H1 (cell line): Measurements from ENCODE around the gene TTL. TPM values are rescaled to one million over a fixed set of nuclear protein-coding genes. Genes with fewer than 3 reads are reported as not detected.

Experiments
- CTCF ChIA-PET: fragments of 300-600 bp; sonication (Branson Sonifier 250); formaldehyde crosslinking; loops from one replicate; lab custom pipeline; 2021; ENCODE audit not compliant: partially characterized antibody; lab: Charles Lee
- POLR2A ChIA-PET: fragments of 300-600 bp; sonication (Branson Sonifier 250); formaldehyde crosslinking; loops from one replicate; lab custom pipeline; 2021; ENCODE audit warnings: inconsistent platforms; ENCODE audit not compliant: partially characterized antibody; lab: Charles Lee
- DNase-seq, 2 experiments: peaks; one replicate each; pipeline versions ENCODE4 v3.0.0 to v3.0.0-alpha.2; 2010 to 2022; ENCODE audit warnings: low spot score in 2 of 2, low read depth in 1 of 2, mixed read lengths in 1 of 2
- FAIRE-seq: peaks from 2 replicates; lab custom pipeline; 2011; peaks lifted over from hg19 to GRCh38; lab: Jason Lieb, UNC
- H2AFZ ChIP-seq: 2 replicates; pipeline ENCODE4 v1.8.1; 2012; ENCODE audit warnings: low read length, inconsistent platforms
- H2AK5ac ChIP-seq: 2 replicates; pipeline ENCODE4 v1.6.1; 2013; ENCODE audit warnings: low read depth, low read length
- H2BK120ac ChIP-seq: replicated peaks from 2 replicates; pipeline ENCODE3; 2013; ENCODE audit warnings: low read depth, low read length, inconsistent platforms
- H2BK12ac ChIP-seq: 2 replicates; pipeline ENCODE4 v1.6.1; 2013; ENCODE audit warnings: low read depth, low read length
- H2BK15ac ChIP-seq: 2 replicates; pipeline ENCODE4 v1.6.1; 2013; ENCODE audit warnings: low read length
- H2BK20ac ChIP-seq: 2 replicates; pipeline ENCODE4 v1.6.1; 2013; ENCODE audit warnings: low read length
- H2BK5ac ChIP-seq: 2 replicates; pipeline ENCODE4 v1.6.1; 2013; ENCODE audit warnings: low read depth, low read length
- H3K14ac ChIP-seq: 2 replicates; pipeline ENCODE4 v1.6.1; 2013; ENCODE audit warnings: inconsistent platforms; ENCODE audit not compliant: insufficient read length
- H3K18ac ChIP-seq: 2 replicates; pipeline ENCODE4 v1.6.1; 2013; ENCODE audit warnings: low read length; ENCODE audit errors: extremely low read depth
- H3K23ac ChIP-seq: 2 replicates; pipeline ENCODE4 v1.6.1; 2013; ENCODE audit warnings: inconsistent platforms; ENCODE audit not compliant: insufficient read length
- H3K23me2 ChIP-seq: 2 replicates; pipeline ENCODE4 v1.6.1; 2013; ENCODE audit warnings: low read depth, low read length
- H3K27ac ChIP-seq: 2 replicates; pipeline ENCODE4 v1.6.1; 2011; ENCODE audit warnings: low read depth, low read length, inconsistent platforms
- H3K27me3 ChIP-seq, 4 experiments: replicated peaks in 1 of 4; 1 replicate in 1 of 4; 2 replicates in 3 of 4; pipeline versions ENCODE4 v1.6.1 to v1.8.1; 2011 to 2013; ENCODE audit warnings: low read length in 3 of 4, mild to moderate bottlenecking in 3 of 4, inconsistent platforms in 2 of 4, mixed read lengths in 2 of 4, moderate library complexity in 1 of 4; ENCODE audit not compliant: control insufficient read depth in 3 of 4, insufficient read depth in 3 of 4; ENCODE audit errors: extremely low read depth in 1 of 4
- H3K36me3 ChIP-seq, 4 experiments: 2 replicates each; pipeline versions ENCODE4 v1.6.1 to v1.8.1; 2011 to 2013; ENCODE audit warnings: mild to moderate bottlenecking in 4 of 4, low read length in 3 of 4, moderate library complexity in 2 of 4, control low read depth in 1 of 4, inconsistent platforms in 1 of 4; ENCODE audit not compliant: insufficient read depth in 4 of 4, control insufficient read depth in 2 of 4
- H3K4ac ChIP-seq: replicated peaks from 2 replicates; pipeline ENCODE3; 2013; ENCODE audit warnings: low read length, low read depth, mixed read lengths, inconsistent platforms; ENCODE audit not compliant: insufficient read length
- H3K4me1 ChIP-seq, 4 experiments: replicated peaks in 1 of 4; 1 replicate in 1 of 4; 2 replicates in 3 of 4; pipeline versions ENCODE4 v1.6.1 to v1.8.1; 2011 to 2013; ENCODE audit warnings: low read length in 3 of 4, inconsistent platforms in 2 of 4, mixed read lengths in 1 of 4; ENCODE audit not compliant: insufficient read depth in 4 of 4, control insufficient read depth in 3 of 4
- H3K4me2 ChIP-seq, 2 experiments: 2 replicates each; pipeline versions ENCODE4 v1.6.1 to v1.8.1; 2011 to 2013; ENCODE audit warnings: low read depth in 2 of 2, low read length in 2 of 2, control low read depth in 1 of 2, inconsistent platforms in 1 of 2, mild to moderate bottlenecking in 1 of 2; ENCODE audit not compliant: insufficient read depth in 1 of 2
- H3K4me3 ChIP-seq, 4 experiments: fragments of 200-600, 300-600 bp in 1 of 4; sonication (generic), shearing (Covaris generic), sonication (Bioruptor Twin) in 1 of 4; 2 replicates each; pipeline versions ENCODE4 v1.5.1 to v1.8.1; 2011 to 2016; ENCODE audit warnings: low read length in 4 of 4, low read depth in 3 of 4, control low read depth in 2 of 4, inconsistent platforms in 2 of 4, mild to moderate bottlenecking in 2 of 4, mixed read lengths in 1 of 4, moderate library complexity in 1 of 4; ENCODE audit not compliant: insufficient read depth in 2 of 4; ENCODE audit errors: extremely low read depth in 1 of 4
- H3K56ac ChIP-seq: replicated peaks from 2 replicates; pipeline ENCODE3; 2013; ENCODE audit warnings: low read depth, mild to moderate bottlenecking, mixed read lengths, low read length, inconsistent platforms; ENCODE audit not compliant: insufficient read length
- H3K79me1 ChIP-seq: 2 replicates; pipeline ENCODE4 v1.6.1; 2013; ENCODE audit warnings: low read depth, low read length, control low read depth
- H3K79me2 ChIP-seq, 2 experiments: 2 replicates each; pipeline versions ENCODE4 v1.6.1 to v1.8.1; 2012 to 2013; ENCODE audit warnings: low read length in 2 of 2, mild to moderate bottlenecking in 2 of 2, inconsistent platforms in 1 of 2; ENCODE audit not compliant: insufficient read depth in 2 of 2, control insufficient read depth in 1 of 2
- H3K9ac ChIP-seq, 4 experiments: replicated peaks in 1 of 4; 1 replicate in 1 of 4; 2 replicates in 3 of 4; pipeline versions ENCODE4 v1.6.1 to v1.8.1; 2011 to 2013; ENCODE audit warnings: low read depth in 3 of 4, low read length in 3 of 4, control low read depth in 2 of 4, mild to moderate bottlenecking in 2 of 4, moderate library complexity in 2 of 4, inconsistent platforms in 1 of 4; ENCODE audit errors: extremely low read depth in 1 of 4
- H3K9me3 ChIP-seq, 2 experiments: 2 replicates each; pipeline versions ENCODE4 v1.6.1 to v1.8.1; 2012 to 2013; ENCODE audit warnings: mild to moderate bottlenecking in 2 of 2, moderate library complexity in 2 of 2, control low read depth in 1 of 2, inconsistent platforms in 1 of 2, low read depth in 1 of 2, low read length in 1 of 2, mixed read lengths in 1 of 2; ENCODE audit not compliant: insufficient read depth in 2 of 2
- H4K20me1 ChIP-seq, 2 experiments: replicated peaks in 1 of 2; 2 replicates each; pipeline versions ENCODE3 to v1.8.1; 2011 to 2013; ENCODE audit warnings: inconsistent platforms in 2 of 2, low read length in 2 of 2, mild to moderate bottlenecking in 1 of 2; ENCODE audit not compliant: insufficient read depth in 2 of 2, control insufficient read depth in 1 of 2
- H4K5ac ChIP-seq: 2 replicates; pipeline ENCODE4 v1.6.1; 2013; ENCODE audit warnings: low read length, low read depth, mixed read lengths, inconsistent platforms; ENCODE audit not compliant: insufficient read length
- H4K8ac ChIP-seq: 2 replicates; pipeline ENCODE4 v1.8.0; 2013; ENCODE audit warnings: mild to moderate bottlenecking, moderate library complexity, low read length, inconsistent platforms; ENCODE audit not compliant: insufficient read depth; ENCODE audit errors: extremely low read depth
- H4K91ac ChIP-seq: replicated peaks from 2 replicates; pipeline ENCODE3; 2013; ENCODE audit warnings: low read length, mixed read lengths, inconsistent platforms; ENCODE audit not compliant: insufficient read length
- ASH2L ChIP-seq: fragments of 200-600, 300-600 bp; sonication (generic); IDR thresholded peaks from one replicate; pipeline ENCODE4 v1.7.1; 2017; ENCODE audit warnings: low read length
- CBX5 ChIP-seq: fragments of 300-800, 300-1000 bp; sonication (generic); IDR thresholded peaks from 2 replicates; pipeline ENCODE4 v1.7.1; 2016; ENCODE audit warnings: antibody characterized with exemption, low read length, low read depth
- CTBP2 ChIP-seq: IDR thresholded peaks from 2 replicates; pipeline ENCODE4 v1.7.0; 2011; ENCODE audit warnings: borderline replicate concordance, mild to moderate bottlenecking, moderate library complexity, mixed read lengths, low read length; ENCODE audit not compliant: insufficient read depth, insufficient read length
- FOSL1 ChIP-seq: IDR thresholded peaks from 2 replicates; pipeline ENCODE4 v1.6.1; 2011; ENCODE audit warnings: mild to moderate bottlenecking, low read depth, low read length, moderate library complexity; ENCODE audit not compliant: insufficient read depth
- JUN ChIP-seq: IDR thresholded peaks from 2 replicates; pipeline ENCODE4 v1.6.1; 2011; ENCODE audit warnings: low read depth, mild to moderate bottlenecking, improper control_type of control experiment, low read length
- RNF2 ChIP-seq: fragments of 200-900, 300-1000 bp; sonication (generic); IDR thresholded peaks from 2 replicates; pipeline ENCODE4 v1.7.1; 2016; ENCODE audit warnings: borderline replicate concordance, low read depth, mild to moderate bottlenecking, antibody characterized with exemption, low read length; ENCODE audit not compliant: poor library complexity, severe bottlenecking; ENCODE audit errors: missing control alignments
- SIN3A ChIP-seq, 2 experiments: IDR thresholded peaks in 1 of 2; conservative IDR thresholded peaks in 1 of 2; 2 replicates each; pipeline ENCODE4 v1.6.1; 2011 to 2012; ENCODE audit warnings: low read length in 2 of 2, improper control_type of control experiment in 1 of 2, low read depth in 1 of 2, mild to moderate bottlenecking in 1 of 2
- TAF1 ChIP-seq: IDR thresholded peaks from 2 replicates; pipeline ENCODE4 v1.6.1; 2011; ENCODE audit warnings: mild to moderate bottlenecking, low read depth, low read length
- WGBS, 2 experiments: shearing (Covaris generic) in 1 of 2; methylation state at CpG; one replicate each; pipeline versions ENCODE4 v1.1.6 to v1.1.7; 2013 to 2015; ENCODE audit warnings: low lambda C conversion rate in 2 of 2, mixed read lengths in 2 of 2, inconsistent platforms in 1 of 2, low coverage in 1 of 2, missing lambda C conversion rate in 1 of 2; ENCODE audit not compliant: insufficient replicate concordance in 2 of 2, insufficient coverage in 1 of 2, insufficient read length in 1 of 2; ENCODE audit errors: extremely low coverage in 1 of 2, missing lambda C conversion rate in 1 of 2; 5-methylcytosine and 5-hydroxymethylcytosine counted together
- polyA plus RNA-seq, 7 experiments: library from polyadenylated mRNA; depleted of rRNA in 3 of 7; stranded (reverse) in 5 of 7; unstranded in 2 of 7; fragments of >200 nt in 5 of 7; fragments of 200-250 nt in 2 of 7; gene quantifications; 1 replicate in 5 of 7; 2 replicates in 1 of 7; 4 replicates in 1 of 7; pipeline versions ENCODE4 v1.2.1 to v1.2.3, GENCODE V29; 2011 to 2013; ENCODE audit warnings: missing spikeins in 2 of 7, mixed read lengths in 2 of 7
- total RNA-seq: library from RNA; stranded (reverse); fragmentation: NEBNext Ultra II Directional; extraction: Animal tissue kit (Norgen Biotek cat#: 25700); gene quantifications from 2 replicates; pipeline ENCODE4 v1.2.1, GENCODE V29; 2021
- TF ChIP-seq, protein P1 (sequence below): IDR thresholded peaks from 2 replicates; pipeline ENCODE4 v1.6.1; 2011; ENCODE audit warnings: low read length, improper control_type of control experiment

The TTL gene
- total and polyA plus RNA-seq, 2 of the 8 experiments (the other 6 are each of a cell fraction or from before 2014, with no cell fraction given) = 17.5 to 57.1 TPM

DNA sequence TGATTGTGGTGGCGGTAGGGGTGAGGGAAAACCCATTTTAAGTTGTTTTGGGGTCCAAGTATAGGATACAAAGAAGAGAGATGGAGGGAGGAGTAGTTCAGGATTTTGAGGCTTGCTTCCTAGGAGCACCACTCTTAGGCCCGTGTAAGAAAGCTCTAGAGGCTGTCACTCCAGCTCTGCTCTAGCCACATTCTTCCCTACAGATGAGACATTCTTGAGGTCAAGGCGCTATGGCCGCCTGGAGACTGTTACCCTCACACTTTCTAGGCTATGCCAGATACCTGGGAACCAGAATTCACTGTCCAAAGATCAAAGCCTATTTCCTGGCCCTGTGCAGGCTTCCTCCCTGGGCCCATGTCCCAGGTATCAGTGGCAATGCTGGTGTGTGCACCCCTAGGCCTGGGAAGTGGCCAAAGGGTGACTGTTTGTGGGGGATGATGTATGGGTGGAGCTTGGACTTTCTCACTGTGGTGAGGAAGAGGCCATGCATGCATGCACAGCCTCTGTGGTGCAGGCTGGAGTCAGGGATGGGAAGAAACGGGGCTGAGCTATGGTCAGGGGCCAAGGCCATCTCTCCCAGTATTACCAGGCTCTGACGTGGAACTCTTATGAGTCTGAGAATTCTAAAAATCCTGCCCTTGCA lies 7.0 kb upstream of the TTL start:
- H3K4ac ChIP-seq = no peak overlapping the region
- H3K56ac ChIP-seq = no peak overlapping the region
- H4K91ac ChIP-seq = no peak overlapping the region
- no peak overlapping the region for H3K14ac ChIP-seq
- H4K8ac ChIP-seq = no peak overlapping the region; the same call in 1 of the 2 replicates
- CTCF ChIA-PET = interaction anchor here (0.5 to 1.4 kb wide), 5 partner anchors 9 to 588 kb away, joined by 3 to 5 read pairs (median 3); no protein-coding TSS in a partner anchor
- H3K23ac ChIP-seq = no peak overlapping the region
- H3K4me2 ChIP-seq = no peak overlapping the region
- no peak overlapping the region for H4K5ac ChIP-seq
- FAIRE-seq (no peak), DNase-seq (no peak)
- H2AFZ ChIP-seq = no peak overlapping the region
- H2BK12ac ChIP-seq = no peak overlapping the region
- H2AK5ac ChIP-seq = no peak overlapping the region
- no peaks in the 10 kb centered on the region for H3K36me3 ChIP-seq
- H3K4me1 ChIP-seq = no peaks in the 10 kb centered on the region
- no peaks in the 10 kb centered on the region for H3K79me2 ChIP-seq
- H3K18ac ChIP-seq = no peak overlapping the region
- H3K79me1 ChIP-seq = no peaks in the 10 kb centered on the region
- POLR2A ChIA-PET = no interaction called here
- no peak overlapping the region for H2BK5ac ChIP-seq
- no peak overlapping the region for H2BK15ac ChIP-seq
- no peaks in the 10 kb centered on the region for H3K23me2 ChIP-seq
- H2BK20ac ChIP-seq = no peak overlapping the region
- H3K4me3 ChIP-seq = no peak overlapping the region
- no peaks in the 10 kb centered on the region for H3K9me3 ChIP-seq
- H2BK120ac ChIP-seq = no peak overlapping the region
- no peak for TF ChIP-seq FOSL1
- no peak for TF ChIP-seq TAF1
- TF ChIP-seq JUN = no peak
- TF ChIP-seq, protein P1, sequence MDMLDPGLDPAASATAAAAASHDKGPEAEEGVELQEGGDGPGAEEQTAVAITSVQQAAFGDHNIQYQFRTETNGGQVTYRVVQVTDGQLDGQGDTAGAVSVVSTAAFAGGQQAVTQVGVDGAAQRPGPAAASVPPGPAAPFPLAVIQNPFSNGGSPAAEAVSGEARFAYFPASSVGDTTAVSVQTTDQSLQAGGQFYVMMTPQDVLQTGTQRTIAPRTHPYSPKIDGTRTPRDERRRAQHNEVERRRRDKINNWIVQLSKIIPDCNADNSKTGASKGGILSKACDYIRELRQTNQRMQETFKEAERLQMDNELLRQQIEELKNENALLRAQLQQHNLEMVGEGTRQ = no peak
- no peak for TF ChIP-seq RNF2
- no peak for TF ChIP-seq CBX5
- no peak for TF ChIP-seq CTBP2
- no peak for TF ChIP-seq SIN3A (conservative IDR thresholded peaks at IDR 0.05 in 1 of 2, IDR thresholded peaks at IDR 0.05 in 1 of 2; ENCODE audit: low read depth in 1 of 2, low read length in 2 of 2)
- TF ChIP-seq ASH2L = no peak
- no peak overlapping the region for H3K9ac ChIP-seq
- no peak overlapping the region for H3K27ac ChIP-seq
- no peaks in the 10 kb centered on the region for H4K20me1 ChIP-seq
- WGBS, 2 experiments = 81% methylated on average over 6 of the region's 6 CpGs; no CpG with 5 or more reads in 1 of the 2 experiments
- no peaks in the 10 kb centered on the region for H3K27me3 ChIP-seq
